Measurements from ENCODE around the gene RGS3.

Gene RGS3

DNA sequence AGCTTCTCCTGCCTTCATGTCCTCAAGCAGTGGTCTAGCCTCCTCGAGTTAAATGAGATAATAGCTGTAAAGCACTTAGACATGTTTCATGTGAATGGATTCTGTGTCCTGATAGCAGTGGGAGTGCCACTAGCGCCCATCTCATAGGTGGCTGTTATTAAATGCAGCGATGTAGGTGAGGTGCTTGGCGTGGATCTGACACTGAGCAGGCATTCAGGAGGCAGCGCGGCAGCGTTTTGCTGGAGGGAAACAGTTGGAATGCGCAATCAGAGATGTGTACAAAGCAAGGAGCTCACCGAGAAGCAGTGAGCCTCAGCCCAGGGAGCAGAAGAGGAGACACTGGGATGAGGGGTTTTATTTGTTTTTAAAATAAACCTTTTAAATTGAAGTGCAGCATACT, 106.6 kb downstream of the RGS3 start:
- no peak overlapping the region for H3K4me3 ChIP-seq (ENCODE audit: low read depth, low read length)
- TF ChIP-seq CTCF (IDR thresholded peaks at IDR 0.05; ENCODE audit: low read depth, low read length), result no peak

GRCh38 chr9:113570749-113571711, 107.5 kb downstream of the RGS3 start:
- no peak overlapping the region for H3K4me3 ChIP-seq (ENCODE audit: low read depth, low read length)
- no peak for TF ChIP-seq CTCF (IDR thresholded peaks at IDR 0.05; ENCODE audit: low read depth, low read length)

DNA sequence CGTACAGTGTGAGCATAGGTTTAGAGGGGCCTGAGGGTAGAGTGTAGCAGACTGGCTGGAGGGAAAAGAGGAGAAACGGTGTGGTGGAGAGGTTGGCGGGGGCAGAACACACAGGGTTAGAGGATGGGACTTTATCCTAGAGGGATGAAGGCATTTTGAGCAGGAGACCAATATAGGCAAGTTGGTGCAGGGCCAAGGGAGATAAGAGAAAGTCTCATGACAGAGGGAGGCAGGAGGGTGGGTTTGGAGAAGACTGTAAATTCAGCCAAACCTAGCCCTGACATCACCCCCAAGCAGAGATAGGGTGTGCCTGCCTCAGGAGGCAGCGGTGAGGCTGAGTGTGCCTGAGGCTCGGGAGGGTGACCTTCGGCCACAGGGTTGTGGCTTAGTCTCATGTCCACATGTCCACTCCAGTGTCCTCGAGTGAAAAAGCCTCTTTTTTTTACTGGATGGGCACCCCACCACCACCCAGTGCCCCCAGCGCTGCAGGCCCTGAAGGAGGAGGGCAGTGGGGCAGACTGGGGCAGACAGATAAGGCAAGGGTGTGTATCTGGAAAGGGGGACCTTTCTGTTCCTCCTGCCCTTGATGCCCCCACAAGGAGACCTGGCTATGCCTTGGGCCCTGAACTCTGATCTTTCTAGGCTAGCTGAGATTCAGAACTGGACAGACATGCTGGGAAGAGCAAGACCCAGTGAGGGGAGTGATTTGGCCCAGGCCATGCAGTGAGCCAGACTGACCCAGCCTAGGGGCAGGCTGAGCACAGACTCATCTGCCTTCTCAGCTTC, 108.7 kb downstream of the RGS3 start:
- H3K4me3 ChIP-seq (ENCODE audit: low read depth, low read length), result no peak overlapping the region
- no peak for TF ChIP-seq CTCF (IDR thresholded peaks at IDR 0.05; ENCODE audit: low read depth, low read length)

DNA sequence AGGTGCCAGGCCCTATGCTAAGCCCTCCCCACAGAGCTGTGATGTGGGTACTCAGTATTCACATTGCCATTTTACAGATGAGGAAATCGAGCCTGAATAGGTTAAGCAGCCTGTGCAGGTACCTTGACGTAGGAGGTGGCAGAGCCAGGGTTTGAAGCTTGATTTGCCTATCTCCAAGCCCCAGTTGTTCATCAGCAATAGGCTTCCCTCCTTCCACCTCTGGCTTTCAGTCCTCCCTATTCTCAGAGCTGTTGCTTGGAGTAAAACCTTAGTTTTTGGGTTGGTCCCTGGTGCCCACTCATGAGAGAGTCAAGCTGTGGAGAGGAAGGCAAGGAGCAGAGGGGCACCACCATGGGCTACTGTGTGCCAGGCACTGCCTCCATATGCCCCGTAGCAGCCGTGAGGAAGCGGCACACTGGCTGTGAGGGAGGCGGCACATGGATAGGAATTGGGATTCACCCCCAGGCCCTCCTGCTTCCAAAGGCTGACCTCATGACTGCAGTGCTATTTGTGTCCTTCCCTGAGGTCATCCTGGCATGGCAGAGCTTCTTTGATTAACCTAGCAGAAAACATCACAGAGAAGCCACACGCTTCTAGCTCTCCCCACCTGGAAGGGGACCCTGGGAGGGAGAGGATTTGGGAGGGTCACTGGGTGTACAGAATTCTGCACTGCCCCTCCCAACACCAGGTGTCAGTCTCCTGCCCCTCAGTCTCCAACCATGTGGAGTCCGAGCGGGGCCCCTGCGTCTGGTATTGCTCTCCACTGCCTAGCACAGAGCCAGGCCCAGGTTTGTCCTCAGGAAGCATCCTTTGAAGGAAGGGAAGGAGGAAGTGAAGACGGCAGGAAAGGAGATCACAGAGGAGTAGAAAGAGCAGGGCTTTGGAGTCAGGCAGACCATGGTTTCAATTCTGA, 109.8 kb downstream of the RGS3 start:
- no peak for TF ChIP-seq CTCF (IDR thresholded peaks at IDR 0.05; ENCODE audit: low read depth, low read length)
- H3K4me3 ChIP-seq (ENCODE audit: low read depth, low read length), result no peak overlapping the region

GRCh38 chr9:113573959-113574352, 110.4 kb downstream of the RGS3 start:
- no peak for TF ChIP-seq CTCF (IDR thresholded peaks at IDR 0.05; ENCODE audit: low read depth, low read length)
- no peak overlapping the region for H3K4me3 ChIP-seq (ENCODE audit: low read depth, low read length)

GRCh38 chr9:113574441-113575262, 111.1 kb downstream of the RGS3 start:
- H3K4me3 ChIP-seq (ENCODE audit: low read depth, low read length), result no peak overlapping the region
- no peak for TF ChIP-seq CTCF (IDR thresholded peaks at IDR 0.05; ENCODE audit: low read depth, low read length)

Measured in WI38 (cell line).